Glomerular visceral epithelial cell (primary cell): ENCODE data around the gene EXT2.

ENCODE experiments used
- DNase-seq: peaks from one replicate; pipeline ENCODE4 v3.0.0-alpha.2; 2016; ENCODE audit errors: extremely low spot score

Gene EXT2

DNA sequence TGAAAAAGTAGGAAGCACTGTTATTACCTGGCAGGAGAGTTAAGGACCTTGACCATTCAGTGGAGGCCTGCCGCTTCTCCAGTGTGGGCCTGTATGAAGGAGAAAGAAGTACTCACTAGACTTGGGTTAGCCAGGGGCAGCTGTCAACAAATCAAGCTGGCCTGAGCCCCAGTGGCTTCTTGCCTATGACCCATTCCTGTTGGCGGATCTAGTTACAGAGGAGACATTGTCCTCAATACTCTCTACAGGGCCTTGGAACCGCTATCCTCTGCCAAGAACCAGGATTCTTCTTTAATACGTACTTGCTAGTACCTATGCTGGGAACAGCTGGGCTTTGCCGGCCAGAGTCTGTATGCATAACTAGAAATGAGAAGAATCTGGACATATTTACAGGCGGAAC, 146.4 kb downstream of the EXT2 start:
- DNase-seq: no peak

DNA sequence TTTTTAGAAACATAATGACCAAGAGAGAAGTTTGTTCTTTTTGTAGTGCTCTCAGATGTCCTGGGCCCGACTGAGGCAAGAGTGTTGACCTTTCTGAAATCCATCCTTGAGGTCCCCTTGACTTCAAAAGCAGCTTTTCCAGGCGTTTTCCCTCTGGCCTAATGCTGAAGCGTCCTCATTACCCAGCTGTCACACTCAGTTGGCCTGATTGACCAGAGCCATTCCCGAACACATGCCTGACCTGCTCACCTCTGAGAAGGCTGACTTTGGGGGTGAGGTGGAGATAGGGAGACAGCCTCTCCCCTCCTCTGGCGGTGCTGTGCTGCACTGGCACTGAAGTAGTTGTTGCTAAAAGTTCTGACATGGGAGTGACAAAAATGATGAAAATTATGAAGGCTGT, 147.6 kb downstream of the EXT2 start:
- no peak for DNase-seq

DNA sequence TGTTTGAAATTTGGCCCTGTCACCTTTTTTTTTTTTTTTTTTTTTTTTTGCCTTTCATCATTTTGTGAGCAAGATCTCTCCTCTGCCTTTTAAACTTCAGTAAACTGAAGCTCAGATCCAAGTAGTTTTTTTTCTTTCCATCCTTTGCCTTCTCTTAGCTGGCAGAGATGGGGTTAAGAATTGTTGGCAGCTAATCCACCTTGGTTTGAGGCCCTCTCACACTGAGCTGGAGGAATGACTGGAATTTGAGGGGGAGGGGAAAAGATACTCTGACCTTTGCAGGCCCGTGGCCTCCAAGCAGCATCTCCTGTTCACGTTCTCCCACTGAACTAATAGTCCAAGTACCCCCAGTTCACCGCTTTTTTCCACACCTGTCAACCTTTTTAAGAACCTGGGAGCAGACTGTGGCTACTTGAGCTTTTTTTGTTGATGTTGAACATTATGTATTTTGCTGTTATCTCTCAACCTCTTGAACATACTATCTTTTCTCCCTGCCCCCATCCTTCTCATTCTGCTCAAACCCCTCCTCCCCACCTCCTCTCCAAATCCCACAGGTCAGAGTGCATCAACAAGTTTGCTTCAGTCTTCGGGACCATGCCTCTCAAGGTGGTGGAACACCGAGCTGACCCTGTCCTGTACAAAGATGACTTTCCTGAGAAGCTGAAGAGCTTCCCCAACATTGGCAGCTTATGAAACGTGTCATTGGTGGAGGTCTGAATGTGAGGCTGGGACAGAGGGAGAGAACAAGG, 148.3 kb downstream of the EXT2 start:
- peak; percentile 68 for DNase-seq

DNA sequence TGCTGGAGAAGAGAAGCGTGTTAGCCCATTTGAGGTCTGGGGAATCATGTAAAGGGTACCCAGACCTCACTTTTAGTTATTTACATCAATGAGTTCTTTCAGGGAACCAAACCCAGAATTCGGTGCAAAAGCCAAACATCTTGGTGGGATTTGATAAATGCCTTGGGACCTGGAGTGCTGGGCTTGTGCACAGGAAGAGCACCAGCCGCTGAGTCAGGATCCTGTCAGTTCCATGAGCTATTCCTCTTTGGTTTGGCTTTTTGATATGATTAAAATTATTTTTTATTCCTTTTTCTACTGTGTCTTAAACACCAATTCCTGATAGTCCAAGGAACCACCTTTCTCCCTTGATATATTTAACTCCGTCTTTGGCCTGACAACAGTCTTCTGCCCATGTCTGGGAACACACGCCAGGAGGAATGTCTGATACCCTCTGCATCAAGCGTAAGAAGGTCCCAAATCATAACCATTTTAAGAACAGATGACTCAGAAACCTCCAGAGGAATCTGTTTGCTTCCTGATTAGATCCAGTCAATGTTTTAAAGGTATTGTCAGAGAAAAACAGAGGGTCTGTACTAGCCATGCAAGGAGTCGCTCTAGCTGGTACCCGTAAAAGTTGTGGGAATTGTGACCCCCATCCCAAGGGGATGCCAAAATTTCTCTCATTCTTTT, 149.3 kb downstream of the EXT2 start:
- no peak for DNase-seq

DNA sequence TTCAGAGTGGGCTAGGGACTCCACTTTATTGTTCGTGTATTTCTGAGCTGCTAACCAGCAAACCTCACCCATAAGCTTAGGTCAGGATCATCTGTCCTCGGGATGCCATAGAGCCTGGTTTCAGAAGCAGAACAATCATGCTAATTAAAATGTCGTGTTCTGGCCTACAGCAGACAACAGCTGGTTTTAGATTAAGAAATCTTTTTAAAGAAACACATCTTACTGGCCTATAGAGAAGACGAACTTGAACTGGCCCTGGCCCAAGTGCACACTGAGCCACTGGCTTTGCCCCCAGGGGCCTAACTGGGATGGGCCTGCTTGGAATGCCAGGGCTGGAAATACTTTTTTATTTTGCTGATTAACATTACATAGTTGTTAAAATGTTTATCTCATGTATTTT, 151.2 kb downstream of the EXT2 start:
- no peak for DNase-seq

DNA sequence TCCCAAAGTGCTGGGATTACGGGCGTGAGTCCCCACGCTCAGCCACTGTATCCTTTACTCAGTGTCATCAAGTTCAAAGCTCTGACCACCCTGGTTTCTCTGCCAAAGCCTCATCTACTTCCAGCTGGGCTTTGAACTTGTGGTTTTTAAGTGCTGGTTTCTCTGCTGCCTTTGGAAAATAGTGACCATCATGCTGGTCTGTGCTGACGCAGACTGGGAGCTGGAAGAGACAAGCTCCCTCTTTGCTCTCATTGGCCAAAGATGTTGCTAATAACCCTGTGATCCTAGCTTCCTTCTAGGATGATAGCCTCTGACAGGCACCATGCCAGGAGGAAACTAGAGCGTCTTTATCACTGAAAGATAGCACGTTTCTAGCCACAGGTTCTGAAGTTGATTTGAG, 152.0 kb downstream of the EXT2 start:
- no peak for DNase-seq

DNA sequence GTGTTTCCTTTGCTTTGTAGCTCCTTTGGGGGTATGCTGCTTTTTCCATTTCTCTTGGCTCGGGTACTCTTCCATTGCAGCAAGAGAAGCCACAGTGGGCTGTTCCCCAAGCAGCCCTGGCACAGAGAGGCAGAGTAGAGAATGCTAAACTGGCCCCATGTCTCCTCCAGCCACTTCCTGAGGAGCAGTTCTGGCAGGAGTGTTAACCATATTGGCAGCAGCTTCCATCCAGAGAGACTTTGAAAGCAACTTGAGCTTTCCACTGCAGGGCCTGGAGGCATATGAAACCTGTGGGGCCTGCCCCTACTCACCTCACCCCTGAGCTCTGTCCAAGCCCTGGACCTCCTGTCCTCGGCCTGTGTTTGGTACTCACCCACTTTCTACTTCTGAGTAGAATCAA, 152.6 kb downstream of the EXT2 start:
- no peak for DNase-seq

DNA sequence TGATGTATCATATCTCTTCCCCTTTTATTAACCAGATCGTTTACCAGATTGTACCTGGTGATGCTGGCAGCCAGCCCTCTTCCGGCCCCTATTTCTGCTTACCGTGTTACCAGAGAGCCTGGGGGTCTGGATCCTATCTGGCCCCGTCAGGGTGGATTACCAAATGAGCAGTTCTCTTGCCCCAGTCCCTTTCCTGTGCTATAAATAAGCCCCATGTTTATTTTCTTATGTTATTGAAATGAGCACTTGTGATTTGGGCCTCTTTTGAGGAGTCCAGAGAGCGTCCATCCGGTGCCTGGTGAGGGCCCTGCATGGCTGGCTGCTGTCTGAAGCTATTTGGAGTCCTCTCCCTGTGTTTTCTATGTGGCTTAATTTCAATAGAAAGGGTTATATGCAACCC, 154.9 kb downstream of the EXT2 start:
- DNase-seq: no peak

DNA sequence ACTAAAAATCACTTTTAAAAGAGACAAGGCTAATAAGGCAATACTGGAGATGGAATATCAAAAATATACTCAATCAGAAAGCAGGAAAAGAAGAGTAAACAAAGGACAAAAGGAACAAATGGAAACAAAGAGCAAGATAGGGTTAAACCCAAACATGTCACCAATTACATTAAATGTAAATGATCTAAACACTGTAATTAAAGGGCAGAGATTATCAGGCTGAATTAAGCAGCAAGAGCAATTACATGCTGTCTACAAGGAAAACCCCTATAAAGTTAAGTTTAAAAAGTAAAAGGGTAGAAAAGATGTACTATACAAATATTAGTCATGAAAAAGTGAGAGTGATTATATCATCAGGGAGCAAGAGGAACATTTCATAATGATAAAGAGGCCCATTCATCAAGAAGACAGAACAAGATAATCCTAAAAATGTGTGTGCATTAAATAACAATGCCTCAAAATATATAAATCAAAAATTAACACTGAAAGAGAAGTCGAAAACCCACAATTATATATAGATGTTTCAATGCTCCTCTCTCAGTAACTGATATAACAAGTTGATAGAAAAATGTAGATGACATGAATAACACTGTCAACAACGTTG, 157.6 kb downstream of the EXT2 start:
- no peak for DNase-seq

DNA sequence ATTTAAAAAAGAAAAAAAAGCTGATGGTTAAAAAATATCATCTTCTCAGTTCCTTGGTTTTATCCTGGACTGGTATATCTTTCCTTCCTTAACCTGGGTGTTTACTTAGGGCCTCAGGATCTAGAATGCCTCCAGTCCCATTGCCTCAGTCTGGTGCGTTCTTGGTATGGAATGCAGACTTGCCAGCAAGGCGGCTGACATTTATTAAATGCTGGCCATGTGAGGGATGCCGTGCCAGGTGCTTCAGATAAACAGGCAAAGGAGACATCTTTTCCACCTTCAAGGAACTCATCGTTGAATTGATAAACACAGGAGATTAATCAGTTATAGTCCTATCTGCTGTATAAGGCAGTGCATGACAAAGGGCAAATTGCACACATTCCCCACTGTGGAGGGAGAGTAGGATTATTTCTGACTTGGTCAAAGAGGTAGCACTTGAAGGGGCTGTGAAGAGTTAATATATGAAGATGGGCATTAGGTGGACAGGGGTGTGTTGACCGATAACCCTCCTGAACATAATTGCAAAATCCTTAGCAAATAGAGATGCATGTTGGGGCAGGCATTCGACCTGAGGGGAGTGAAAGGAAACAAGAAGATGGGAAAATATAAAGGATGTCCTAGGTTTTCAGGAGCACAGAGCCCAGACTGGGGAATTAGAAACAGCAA, 160.1 kb downstream of the EXT2 start:
- no peak for DNase-seq

DNA sequence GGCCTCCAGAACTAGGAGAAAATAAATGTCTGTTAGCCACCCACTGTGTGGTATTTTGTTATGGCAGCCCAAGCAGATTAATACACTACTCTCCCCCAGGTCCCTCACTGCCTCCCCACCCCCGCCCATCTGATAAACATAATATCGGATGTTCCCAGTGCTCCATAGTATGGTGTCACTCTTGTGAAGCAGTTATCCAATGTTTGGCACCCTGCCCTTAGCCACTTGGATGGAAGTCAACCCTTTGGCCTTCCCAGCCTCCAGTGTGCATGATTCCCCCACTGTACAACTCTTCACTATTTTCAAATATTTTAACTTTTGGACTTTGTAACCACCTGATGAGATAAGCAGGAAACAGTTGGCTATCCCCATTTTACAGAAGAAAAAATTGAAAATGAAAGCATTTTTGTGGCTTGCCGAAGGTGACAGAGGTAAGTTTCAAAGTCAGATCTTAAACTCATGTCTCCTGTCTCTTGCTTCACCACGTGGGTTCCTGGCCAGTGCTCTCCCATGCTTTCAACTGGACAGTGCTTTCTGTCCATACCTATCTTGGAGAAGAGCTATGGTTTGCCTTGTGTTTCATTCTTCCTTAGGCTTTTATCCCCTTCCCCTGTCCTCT, 161.3 kb downstream of the EXT2 start:
- DNase-seq: no peak

DNA sequence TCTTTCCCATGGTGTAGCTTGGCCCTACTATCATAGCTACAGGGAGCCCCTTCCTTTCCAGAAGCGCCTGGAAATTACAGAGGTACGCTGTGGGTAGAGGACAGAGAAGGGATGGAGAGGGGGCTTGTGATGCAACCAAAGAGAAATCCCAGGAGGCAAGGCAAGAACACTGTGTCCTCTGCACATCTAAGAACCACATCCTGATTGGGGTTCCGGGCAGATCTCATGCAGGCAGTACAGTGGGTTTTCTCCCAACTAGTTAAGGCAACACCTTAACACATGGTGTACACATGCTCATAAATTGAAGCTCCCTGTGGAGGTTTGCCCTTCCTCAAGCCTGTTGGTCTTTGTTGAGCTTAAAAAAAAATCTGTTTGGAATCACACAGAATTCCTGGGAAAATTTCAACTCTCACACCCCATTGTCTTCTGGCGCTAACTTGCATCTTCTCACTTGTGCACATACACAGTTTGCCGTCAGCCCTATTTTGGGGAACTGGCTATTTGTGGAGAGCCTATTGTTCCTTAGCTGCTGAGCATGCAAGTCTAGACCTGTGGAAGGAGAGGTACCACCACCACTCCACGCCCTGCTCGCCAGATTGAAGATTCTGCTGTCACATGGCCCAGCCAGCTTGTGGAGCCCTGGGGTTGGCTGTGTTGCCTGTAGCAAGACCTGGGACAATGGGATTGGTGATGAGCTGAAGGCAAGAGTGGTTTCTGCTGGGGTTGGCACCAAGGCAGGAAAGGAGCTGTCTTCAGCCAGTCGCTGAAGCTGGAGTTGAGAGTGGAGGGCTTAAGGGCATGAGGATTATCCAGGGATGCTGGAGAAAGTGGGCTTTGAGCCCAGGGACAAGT, 162.1 kb downstream of the EXT2 start:
- DNase-seq: no peak

DNA sequence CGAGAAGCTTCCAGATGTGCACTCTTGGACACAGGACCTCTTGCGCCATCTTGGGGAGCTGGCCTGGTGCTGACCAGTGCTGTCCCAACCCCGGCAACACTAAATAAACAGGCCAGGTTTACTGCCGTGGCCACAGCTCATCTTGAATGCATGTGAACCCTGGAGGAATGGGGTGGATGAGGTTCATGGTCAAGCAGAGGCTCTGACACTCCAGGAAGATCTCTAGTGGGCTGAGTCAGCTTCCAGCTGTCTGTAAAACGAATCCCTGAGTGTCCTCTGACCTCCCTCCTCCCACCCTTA, 162.7 kb downstream of the EXT2 start:
- DNase-seq: no peak

DNA sequence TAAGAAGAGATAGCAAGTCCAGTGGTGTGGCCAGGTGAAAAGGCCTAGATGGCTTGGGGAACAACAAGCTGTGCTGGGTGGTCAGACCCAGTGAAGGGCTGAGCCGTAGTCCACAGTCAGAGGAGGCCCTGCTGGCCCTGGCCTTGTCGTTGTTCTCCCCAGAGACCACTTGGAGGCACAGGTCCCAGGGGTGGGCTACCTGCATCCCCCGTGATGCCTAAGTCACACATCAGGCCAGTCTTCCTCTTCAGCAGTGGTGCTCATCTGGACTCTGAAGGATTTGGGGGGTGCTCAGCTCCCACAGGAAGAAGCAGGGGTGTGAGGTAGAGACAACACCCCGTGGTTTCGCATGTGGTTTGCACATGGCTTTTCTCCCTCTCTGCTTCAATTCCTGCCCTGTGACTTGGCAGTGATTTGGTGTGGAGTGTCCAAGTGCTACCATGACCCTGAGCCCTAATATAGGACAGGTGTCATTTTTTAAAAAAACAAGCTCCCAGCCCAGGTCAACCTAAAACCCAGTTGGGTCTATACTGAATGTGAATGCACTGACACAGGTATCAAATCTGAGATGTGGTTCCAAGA, 163.5 kb downstream of the EXT2 start:
- no peak for DNase-seq

DNA sequence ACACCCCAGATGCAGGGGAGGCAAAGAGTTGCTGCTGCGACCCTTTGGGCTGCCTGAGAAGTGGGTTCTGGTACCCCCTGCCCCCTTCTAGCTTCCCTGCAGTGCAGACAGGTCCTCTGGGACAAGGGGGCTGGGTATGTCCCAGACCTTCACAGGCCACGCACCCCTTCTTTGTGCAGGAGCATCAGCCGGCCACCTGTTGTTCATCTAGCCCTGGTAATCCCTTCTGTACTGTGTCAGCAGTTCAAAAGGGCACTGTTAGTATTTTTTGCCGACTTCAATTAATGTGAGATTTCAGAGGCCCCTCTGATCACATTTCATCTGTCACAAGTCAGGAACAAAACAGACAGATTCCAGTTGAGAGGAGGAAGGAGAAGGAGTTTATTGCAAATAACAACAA, 164.6 kb downstream of the EXT2 start:
- no peak for DNase-seq

DNA sequence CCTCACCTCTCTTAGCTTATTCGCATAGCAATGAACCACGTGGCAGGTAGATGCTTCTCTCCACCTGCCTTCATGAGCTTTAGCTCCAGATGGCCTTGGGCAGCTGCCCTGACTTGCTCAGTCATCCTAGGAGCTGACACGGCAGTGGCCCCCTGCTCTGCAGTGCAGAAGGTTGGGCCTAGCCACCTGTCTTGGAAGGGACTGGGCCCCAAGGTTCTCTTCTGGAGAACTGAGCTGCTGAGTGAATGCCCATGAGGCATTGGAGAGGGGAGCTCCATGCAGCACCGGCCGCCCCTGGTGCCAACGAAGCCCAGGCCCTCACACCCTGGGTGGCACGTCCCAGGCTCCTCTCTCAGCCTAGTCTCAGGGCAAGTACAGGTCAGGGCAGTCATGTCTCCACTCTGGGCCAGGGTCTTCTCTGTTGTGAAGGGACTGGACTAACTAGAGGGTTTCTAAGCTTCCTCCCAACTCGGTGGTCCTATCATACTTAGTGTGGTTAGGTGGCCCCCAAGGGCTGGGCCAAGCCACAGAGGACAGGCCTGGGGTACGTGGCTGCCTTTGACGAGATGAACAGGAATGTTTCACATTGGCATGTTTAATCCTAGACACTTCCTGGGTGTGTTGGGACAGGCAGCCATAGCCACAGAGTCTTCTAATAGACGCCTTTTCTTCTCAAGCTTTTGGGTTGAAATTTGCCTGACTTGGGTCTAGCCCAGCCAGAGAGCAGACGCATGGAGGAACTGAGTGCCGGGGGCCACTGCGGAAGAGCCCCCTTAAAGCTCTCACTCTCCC, 166.5 kb downstream of the EXT2 start:
- no peak for DNase-seq

DNA sequence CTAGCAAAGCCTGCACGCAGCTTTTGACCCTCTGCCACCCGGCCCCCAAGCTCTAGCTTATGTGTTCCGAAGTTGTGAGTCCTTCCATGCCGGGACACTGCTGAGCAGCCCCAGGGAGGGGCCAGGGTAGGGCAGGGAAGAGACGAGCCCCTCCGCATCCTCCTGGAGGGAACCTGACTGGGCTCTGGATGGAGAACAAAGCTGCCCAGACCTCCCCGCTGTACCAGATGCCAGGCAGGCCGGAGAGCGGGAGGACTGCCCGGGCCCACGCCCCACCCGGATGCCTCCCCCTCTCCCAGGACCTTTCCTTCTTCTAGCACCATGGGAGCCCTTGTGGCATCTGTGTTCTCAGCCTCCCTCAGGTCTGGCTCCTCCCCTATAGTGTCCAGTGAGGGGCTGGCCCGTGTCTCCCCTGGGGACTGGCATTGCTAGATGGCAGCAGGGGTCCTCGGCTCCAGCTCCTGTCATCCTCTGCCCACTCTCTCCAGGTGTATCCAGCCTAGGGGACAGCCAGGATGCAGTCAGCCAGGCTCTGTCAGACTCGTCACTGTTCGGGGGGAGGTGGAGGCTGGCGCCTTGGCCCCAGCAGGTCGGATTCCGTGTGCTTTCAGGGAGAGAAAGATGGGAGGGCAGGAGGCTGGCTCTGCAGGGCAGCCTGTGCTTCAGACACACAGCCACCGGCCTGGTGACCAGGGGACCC, 168.4 kb downstream of the EXT2 start:
- no peak for DNase-seq

DNA sequence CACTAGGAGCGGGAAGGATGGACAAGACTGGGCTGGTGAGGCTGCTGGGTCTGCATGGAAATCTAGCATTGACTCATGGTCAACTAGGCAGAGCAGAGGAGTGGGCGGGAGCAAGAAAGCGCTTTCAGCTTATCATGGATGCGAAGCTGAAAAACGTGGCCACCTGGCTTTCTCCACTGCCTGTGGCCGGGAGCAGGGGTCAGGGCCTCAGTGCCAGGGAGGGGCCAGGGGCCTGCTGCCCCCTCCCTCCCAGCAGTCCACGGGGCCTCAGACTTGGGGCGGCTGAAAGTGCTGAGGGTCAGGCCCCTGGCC, 168.9 kb downstream of the EXT2 start:
- no peak for DNase-seq

DNA sequence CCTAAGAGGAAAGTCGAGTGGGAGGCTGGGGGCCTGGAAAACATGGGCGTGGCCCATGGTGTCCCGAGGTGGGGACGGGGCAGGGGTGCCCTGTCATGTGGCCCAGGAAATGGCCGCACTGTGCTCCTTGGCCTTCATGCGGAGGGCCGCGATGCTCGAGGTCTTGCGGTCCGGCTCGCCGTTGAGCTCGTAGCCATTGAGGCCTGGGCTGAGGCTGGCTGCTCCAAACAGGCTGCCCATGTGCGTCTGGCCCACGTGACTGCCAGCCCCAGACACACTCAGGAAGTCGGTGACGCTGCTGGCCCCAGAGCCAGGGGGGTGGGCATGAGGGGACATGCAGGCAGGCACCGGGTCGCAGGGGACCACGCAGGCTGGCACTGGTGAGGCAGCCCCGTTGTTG, 169.3 kb downstream of the EXT2 start:
- DNase-seq: no peak
